ENCODE measurements around the gene LPAR4. TPM values are rescaled to one million over a fixed set of nuclear protein-coding genes. Genes with fewer than 3 reads are reported as not detected.

The LPAR4 gene
- polyA plus RNA-seq, 1 donor (not counting 4 experiments of a cell fraction or from before 2014, with no cell fraction given) = not detected

- Histone ChIP-seq H2AFZ (ENCODE audit: control insufficient read depth, low read length) (no peak overlapping the region), H3K9me3 (ENCODE audit: control insufficient read depth, low read depth, low read length) (no peaks in the 10 kb centered on the region), H3K36me3 (ENCODE audit: control insufficient read depth in 2 of 2, extremely low read depth in 1 of 2, insufficient read depth in 2 of 2, low read length in 2 of 2) (no peaks in the 10 kb centered on the region), H3K27ac (ENCODE audit: control insufficient read depth, insufficient read depth, low read length) (no peak overlapping the region), H3K9me1 (ENCODE audit: control insufficient read depth, extremely low read depth, insufficient read depth, low read length) (no peaks in the 10 kb centered on the region), H3K4me1 (ENCODE audit: control insufficient read depth, extremely low read depth, insufficient read depth, low read length) (no peaks in the 10 kb centered on the region), H3K4me3 (ENCODE audit: control insufficient read depth in 2 of 3, extremely low read depth in 1 of 3, insufficient read depth in 2 of 3, low read depth in 1 of 3, low read length in 3 of 3) (no peak overlapping the region), H3K9ac (ENCODE audit: control insufficient read depth, extremely low read depth, insufficient read depth, low read length) (no peak overlapping the region), H3K27me3 (ENCODE audit: control insufficient read depth, extremely low read depth, insufficient read depth, low read length) (no peaks in the 10 kb centered on the region), H3K4me2 (ENCODE audit: control insufficient read depth, extremely low read depth, insufficient read depth, low read depth, low read length) (no peak overlapping the region), H3K79me2 (ENCODE audit: control insufficient read depth, insufficient read depth, low read length) (no peaks in the 10 kb centered on the region), H4K20me1 (ENCODE audit: control insufficient read depth, extremely low read depth, insufficient read depth, low read length) (no peaks in the 10 kb centered on the region)
- TF ChIP-seq EZH2 (IDR thresholded peaks at IDR 0.05; ENCODE audit: low read length) = no peak
- TF ChIP-seq, protein P1, sequence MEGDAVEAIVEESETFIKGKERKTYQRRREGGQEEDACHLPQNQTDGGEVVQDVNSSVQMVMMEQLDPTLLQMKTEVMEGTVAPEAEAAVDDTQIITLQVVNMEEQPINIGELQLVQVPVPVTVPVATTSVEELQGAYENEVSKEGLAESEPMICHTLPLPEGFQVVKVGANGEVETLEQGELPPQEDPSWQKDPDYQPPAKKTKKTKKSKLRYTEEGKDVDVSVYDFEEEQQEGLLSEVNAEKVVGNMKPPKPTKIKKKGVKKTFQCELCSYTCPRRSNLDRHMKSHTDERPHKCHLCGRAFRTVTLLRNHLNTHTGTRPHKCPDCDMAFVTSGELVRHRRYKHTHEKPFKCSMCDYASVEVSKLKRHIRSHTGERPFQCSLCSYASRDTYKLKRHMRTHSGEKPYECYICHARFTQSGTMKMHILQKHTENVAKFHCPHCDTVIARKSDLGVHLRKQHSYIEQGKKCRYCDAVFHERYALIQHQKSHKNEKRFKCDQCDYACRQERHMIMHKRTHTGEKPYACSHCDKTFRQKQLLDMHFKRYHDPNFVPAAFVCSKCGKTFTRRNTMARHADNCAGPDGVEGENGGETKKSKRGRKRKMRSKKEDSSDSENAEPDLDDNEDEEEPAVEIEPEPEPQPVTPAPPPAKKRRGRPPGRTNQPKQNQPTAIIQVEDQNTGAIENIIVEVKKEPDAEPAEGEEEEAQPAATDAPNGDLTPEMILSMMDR (optimal IDR thresholded peaks at IDR 0.05 in 1 of 3, IDR thresholded peaks at IDR 0.05 in 1 of 3, conservative IDR thresholded peaks at IDR 0.05 in 1 of 3; ENCODE audit: extremely low read depth in 1 of 3, insufficient read depth in 2 of 3, low read length in 3 of 3) = no peak
- dilution Hi-C loops (cut with MboI; ENCODE audit: extremely low pct_ligation_motif_present, low sequenced_read_pairs) = no loop called here
- FAIRE-seq (no peak), DNase-seq (ENCODE audit: low read depth, low spot score) (no peak)
Observed at GRCh38 chrX:78753571-78753970, 6.1 kb downstream of the LPAR4 start.

DNA sequence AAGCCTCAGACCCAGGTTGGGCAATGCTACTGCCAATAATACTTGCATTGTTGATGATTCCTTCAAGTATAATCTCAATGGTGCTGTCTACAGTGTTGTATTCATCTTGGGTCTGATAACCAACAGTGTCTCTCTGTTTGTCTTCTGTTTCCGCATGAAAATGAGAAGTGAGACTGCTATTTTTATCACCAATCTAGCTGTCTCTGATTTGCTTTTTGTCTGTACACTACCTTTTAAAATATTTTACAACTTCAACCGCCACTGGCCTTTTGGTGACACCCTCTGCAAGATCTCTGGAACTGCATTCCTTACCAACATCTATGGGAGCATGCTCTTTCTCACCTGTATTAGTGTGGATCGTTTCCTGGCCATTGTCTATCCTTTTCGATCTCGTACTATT, 7.4 kb downstream of the LPAR4 start:
- H3K4me2 ChIP-seq (ENCODE audit: control insufficient read depth, extremely low read depth, insufficient read depth, low read depth, low read length) = no peak overlapping the region
- no peak overlapping the region for H3K9ac ChIP-seq (ENCODE audit: control insufficient read depth, extremely low read depth, insufficient read depth, low read length)
- H3K4me1 ChIP-seq (ENCODE audit: control insufficient read depth, extremely low read depth, insufficient read depth, low read length) = no peaks in the 10 kb centered on the region
- no peaks in the 10 kb centered on the region for H3K27me3 ChIP-seq (ENCODE audit: control insufficient read depth, extremely low read depth, insufficient read depth, low read length)
- dilution Hi-C loops (cut with MboI; ENCODE audit: extremely low pct_ligation_motif_present, low sequenced_read_pairs) = no loop called here
- H3K9me1 ChIP-seq (ENCODE audit: control insufficient read depth, extremely low read depth, insufficient read depth, low read length) = no peaks in the 10 kb centered on the region
- H3K9me3 ChIP-seq (ENCODE audit: control insufficient read depth, low read depth, low read length) = no peaks in the 10 kb centered on the region
- H3K4me3 ChIP-seq (ENCODE audit: control insufficient read depth in 2 of 3, extremely low read depth in 1 of 3, insufficient read depth in 2 of 3, low read depth in 1 of 3, low read length in 3 of 3) = no peak overlapping the region
- no peaks in the 10 kb centered on the region for H3K36me3 ChIP-seq (ENCODE audit: control insufficient read depth in 2 of 2, extremely low read depth in 1 of 2, insufficient read depth in 2 of 2, low read length in 2 of 2)
- TF ChIP-seq EZH2 (IDR thresholded peaks at IDR 0.05; ENCODE audit: low read length) = no peak
- TF ChIP-seq, protein P1 (optimal IDR thresholded peaks at IDR 0.05 in 1 of 3, IDR thresholded peaks at IDR 0.05 in 1 of 3, conservative IDR thresholded peaks at IDR 0.05 in 1 of 3; ENCODE audit: extremely low read depth in 1 of 3, insufficient read depth in 2 of 3, low read length in 3 of 3) = no peak
- no peak for FAIRE-seq
- H3K27ac ChIP-seq (ENCODE audit: control insufficient read depth, insufficient read depth, low read length) = no peak overlapping the region
- no peaks in the 10 kb centered on the region for H4K20me1 ChIP-seq (ENCODE audit: control insufficient read depth, extremely low read depth, insufficient read depth, low read length)
- no peaks in the 10 kb centered on the region for H3K79me2 ChIP-seq (ENCODE audit: control insufficient read depth, insufficient read depth, low read length)
- no peak overlapping the region for H2AFZ ChIP-seq (ENCODE audit: control insufficient read depth, low read length)
- no peak for DNase-seq (ENCODE audit: low read depth, low spot score)
